Activated CD4-positive, alpha-beta T cell treated with anti-CD3 and anti-CD28 coated beads for 36 hours (primary cell): Measurements from ENCODE around the gene NEURL1. TPM values are rescaled to one million over a fixed set of nuclear protein-coding genes. Genes with fewer than 3 reads are reported as not detected.

ENCODE experiments used
- ATAC-seq: fragments of 200-7000 bp; cut with Tn5 transposase; one replicate; pipeline ENCODE4 v1.10.0; 2021; ENCODE audit warnings: mild to moderate bottlenecking, moderate library complexity
- CTCF ChIA-PET: fragments of 350-600 bp; sonication (Branson Sonifier 250); formaldehyde crosslinking; loops from one replicate; lab custom pipeline; 2021; ENCODE audit warnings: antibody characterized with exemption; lab: Charles Lee
- POLR2A ChIA-PET: fragments of 350-600 bp; sonication (Branson Sonifier 250); formaldehyde crosslinking; loops from one replicate; lab custom pipeline; 2021; ENCODE audit warnings: antibody characterized with exemption, inconsistent platforms; lab: Charles Lee
- DNase-seq: peaks from one replicate; pipeline ENCODE4 v3.0.0-alpha.2; 2020
- H3K27ac Mint-ChIP-seq: one replicate; pipeline ENCODE4 v1.8.0; 2021; ENCODE audit warnings: mixed read lengths
- H3K27me3 Mint-ChIP-seq: one replicate; pipeline ENCODE4 v1.8.0; 2021; ENCODE audit warnings: mixed read lengths
- H3K36me3 Mint-ChIP-seq: one replicate; pipeline ENCODE4 v1.8.0; 2021; ENCODE audit warnings: low read depth, mixed read lengths
- H3K4me1 Mint-ChIP-seq: one replicate; pipeline ENCODE4 v1.8.0; 2021; ENCODE audit warnings: mixed read lengths
- H3K4me3 Mint-ChIP-seq: one replicate; pipeline ENCODE4 v1.8.0; 2021; ENCODE audit warnings: mild to moderate bottlenecking, moderate library complexity, mixed read lengths
- H3K9me3 Mint-ChIP-seq: one replicate; pipeline ENCODE4 v1.8.0; 2021; ENCODE audit warnings: low read depth, mixed read lengths
- intact Hi-C, 2 experiments: fragments of 100-400 bp; cut with DNase I in 1 of 2; cut with micrococcal nuclease in 1 of 2; formaldehyde crosslinking; loops; one replicate each; pipeline versions ENCODE4 v1.14.2 to v1.15.1; 2022 to 2024; cut with DNase I, micrococcal nuclease
- total RNA-seq, 2 experiments: library from RNA; stranded (reverse); gene quantifications; one replicate each; pipeline ENCODE4 v1.2.3, GENCODE V29; 2021

Gene NEURL1
- total RNA-seq, 2 experiments from 2014 or later, result 2.3 to 2.4 TPM

- H3K4me1 Mint-ChIP-seq, result peaks cover 4% of the 10 kb centered on the region
- H3K36me3 Mint-ChIP-seq, result no peaks in the 10 kb centered on the region
- intact Hi-C loops, result no loop called here
- H3K27ac Mint-ChIP-seq, result no peak overlapping the region
- no peaks in the 10 kb centered on the region for H3K9me3 Mint-ChIP-seq
- H3K27me3 Mint-ChIP-seq, result no peaks in the 10 kb centered on the region
- no peak overlapping the region for H3K4me3 Mint-ChIP-seq
- no peak for ATAC-seq
- no peak for DNase-seq
- ChIA-PET CTCF (interaction anchor here (0.7 to 1.3 kb wide), 5 partner anchors 11 to 264 kb away, joined by 3 to 4 read pairs (median 4); no protein-coding TSS in a partner anchor), POLR2A (no interaction called here)
These were observed 27.9 kb upstream of the NEURL1 start for GRCh38 chr10:103465411-103466179.

GRCh38 chr10:103466734-103467133, 26.8 kb upstream of the NEURL1 start:
- ChIA-PET CTCF (no interaction called here), POLR2A (no interaction called here)
- no peak overlapping the region for H3K4me3 Mint-ChIP-seq
- DNase-seq (no peak), ATAC-seq (no peak)
- intact Hi-C loops, result no loop called here
- no peak overlapping the region for H3K27ac Mint-ChIP-seq
- peaks cover 11% of the 10 kb centered on the region for H3K4me1 Mint-ChIP-seq
- H3K9me3 Mint-ChIP-seq, result no peaks in the 10 kb centered on the region
- no peaks in the 10 kb centered on the region for H3K27me3 Mint-ChIP-seq
- no peaks in the 10 kb centered on the region for H3K36me3 Mint-ChIP-seq

GRCh38 chr10:103467406-103467805, 26.1 kb upstream of the NEURL1 start:
- H3K27ac Mint-ChIP-seq, result no peak overlapping the region
- POLR2A ChIA-PET, result no interaction called here

GRCh38 chr10:103469201-103469600, 24.3 kb upstream of the NEURL1 start:
- no peaks in the 10 kb centered on the region for H3K27me3 Mint-ChIP-seq
- no peaks in the 10 kb centered on the region for H3K36me3 Mint-ChIP-seq
- H3K27ac Mint-ChIP-seq, result no peak overlapping the region
- DNase-seq, result no peak
- CTCF ChIA-PET, result interaction anchor here (0.8 to 1.8 kb wide), 2 partner anchors 16 to 47 kb away, joined by 5 to 8 read pairs; no protein-coding TSS in a partner anchor
- ATAC-seq, result no peak
- POLR2A ChIA-PET, result interaction anchor here (0.6 kb wide), 1 partner anchor 106 kb away, joined by 6 read pairs; no protein-coding TSS in a partner anchor
- intact Hi-C loops, result no loop called here
- H3K9me3 Mint-ChIP-seq, result no peaks in the 10 kb centered on the region
- peaks cover 18% of the 10 kb centered on the region for H3K4me1 Mint-ChIP-seq
- H3K4me3 Mint-ChIP-seq, result no peak overlapping the region

More at GRCh38 chr10:103467406-103467805, 26.1 kb upstream of the NEURL1 start:
- H3K36me3 Mint-ChIP-seq, result no peaks in the 10 kb centered on the region
- intact Hi-C loops, result no loop called here
- no peak for DNase-seq
- H3K4me1 Mint-ChIP-seq, result peaks cover 18% of the 10 kb centered on the region
- CTCF ChIA-PET, result no interaction called here
- H3K27me3 Mint-ChIP-seq, result no peaks in the 10 kb centered on the region
- no peak overlapping the region for H3K4me3 Mint-ChIP-seq
- no peaks in the 10 kb centered on the region for H3K9me3 Mint-ChIP-seq
- no peak for ATAC-seq

- Mint-ChIP-seq H3K36me3 (no peaks in the 10 kb centered on the region), H3K27ac (peak overlapping the region; percentile 61), H3K9me3 (no peaks in the 10 kb centered on the region), H3K4me3 (no peak overlapping the region), H3K27me3 (no peaks in the 10 kb centered on the region), H3K4me1 (peaks cover 18% of the 10 kb centered on the region)
- DNase-seq (peak; percentile 80), ATAC-seq (peak; percentile 91)
- ChIA-PET CTCF (interaction anchor here (1.8 kb wide), 1 partner anchor 14 kb away, joined by 8 read pairs; no protein-coding TSS in a partner anchor), POLR2A (interaction anchor here (0.6 kb wide), 2 partner anchors 30 to 188 kb away, joined by 3 read pairs; no protein-coding TSS in a partner anchor)
- intact Hi-C loops, result loop anchor here in 1 of 2 experiments (1.0 kb wide), 1 partner anchor 75 kb away; the partner anchor contains the start of genes ATP5MK and PDCD11
These were observed 22.5 kb upstream of the NEURL1 start for GRCh38 chr10:103470761-103471653.

- no peak for DNase-seq
- Mint-ChIP-seq H3K36me3 (no peaks in the 10 kb centered on the region), H3K9me3 (no peaks in the 10 kb centered on the region), H3K4me1 (peaks cover 21% of the 10 kb centered on the region), H3K4me3 (peak overlapping the region; percentile 20), H3K27me3 (no peaks in the 10 kb centered on the region), H3K27ac (peak overlapping the region; percentile 49)
- CTCF ChIA-PET, result interaction anchor here (1.2 kb wide), 1 partner anchor 12 kb away, joined by 3 read pairs; no protein-coding TSS in a partner anchor
- intact Hi-C loops, result no loop called here
- POLR2A ChIA-PET, result interaction anchor here (0.6 kb wide), 1 partner anchor 280 kb away, joined by 6 read pairs; no protein-coding TSS in a partner anchor
- no peak for ATAC-seq
These were observed 21.5 kb upstream of the NEURL1 start for GRCh38 chr10:103472005-103472404.

- DNase-seq (no peak), ATAC-seq (no peak)
- Mint-ChIP-seq H3K4me3 (no peak overlapping the region), H3K36me3 (no peaks in the 10 kb centered on the region), H3K27me3 (no peaks in the 10 kb centered on the region), H3K27ac (no peak overlapping the region), H3K9me3 (no peaks in the 10 kb centered on the region), H3K4me1 (peaks cover 21% of the 10 kb centered on the region)
- CTCF ChIA-PET, result no interaction called here
- intact Hi-C loops, result no loop called here
- POLR2A ChIA-PET, result no interaction called here
These were observed 20.2 kb upstream of the NEURL1 start for GRCh38 chr10:103473261-103473671.

- POLR2A ChIA-PET, result no interaction called here
- Mint-ChIP-seq H3K4me1 (peaks cover 21% of the 10 kb centered on the region), H3K4me3 (no peak overlapping the region), H3K27me3 (no peaks in the 10 kb centered on the region), H3K36me3 (no peaks in the 10 kb centered on the region), H3K27ac (no peak overlapping the region), H3K9me3 (no peaks in the 10 kb centered on the region)
- intact Hi-C loops, result no loop called here
- ATAC-seq (no peak), DNase-seq (no peak)
- CTCF ChIA-PET, result interaction anchor here (1.4 kb wide), 1 partner anchor 32 kb away, joined by 4 read pairs; no protein-coding TSS in a partner anchor
These were observed 19.4 kb upstream of the NEURL1 start for GRCh38 chr10:103474077-103474476.

- ChIA-PET CTCF (interaction anchor here (1.4 to 3.4 kb wide), 2 partner anchors 10 to 33 kb away, joined by 4 to 23 read pairs; no protein-coding TSS in a partner anchor), POLR2A (no interaction called here)
- ATAC-seq (no peak), DNase-seq (no peak)
- Mint-ChIP-seq H3K4me3 (no peak overlapping the region), H3K36me3 (no peaks in the 10 kb centered on the region), H3K9me3 (no peaks in the 10 kb centered on the region), H3K27me3 (no peaks in the 10 kb centered on the region), H3K27ac (no peak overlapping the region), H3K4me1 (peaks cover 19% of the 10 kb centered on the region)
- intact Hi-C loops, result no loop called here
These were observed 18.1 kb upstream of the NEURL1 start for GRCh38 chr10:103475437-103475836.

- no peaks in the 10 kb centered on the region for H3K36me3 Mint-ChIP-seq
- H3K9me3 Mint-ChIP-seq, result no peaks in the 10 kb centered on the region
- ATAC-seq, result peak; percentile 57
- H3K4me3 Mint-ChIP-seq, result no peak overlapping the region
- POLR2A ChIA-PET, result no interaction called here
- H3K27me3 Mint-ChIP-seq, result no peaks in the 10 kb centered on the region
- H3K27ac Mint-ChIP-seq, result no peak overlapping the region
- peaks cover 11% of the 10 kb centered on the region for H3K4me1 Mint-ChIP-seq
- CTCF ChIA-PET, result interaction anchor here (0.8 to 3.4 kb wide), 3 partner anchors 9 to 50 kb away, joined by 3 to 23 read pairs (median 3); no protein-coding TSS in a partner anchor
- DNase-seq, result peak; percentile 42
- intact Hi-C loops, result no loop called here
These were observed 17.3 kb upstream of the NEURL1 start for GRCh38 chr10:103476046-103476768.
